ENCODE data around the gene IL26.

IL26 gene

GRCh38 chr12:68225576-68226476 is at the start of gene IL26:
Gene IL26, minus strand, starts transcription at chr12:68225810. Its CDS starts 54 bp downstream, at chr12:68225756.
- no peak for DNase-seq (ENCODE audit: low spot score)

- no peak for DNase-seq (ENCODE audit: low spot score)
Observed at GRCh38 chr12:68272732-68273131, 47.1 kb upstream of the IL26 start.

- DNase-seq (ENCODE audit: low spot score), result no peak
Observed at GRCh38 chr12:68271346-68271745, 45.7 kb upstream of the IL26 start.

- no peak for DNase-seq (ENCODE audit: low spot score)
Observed at GRCh38 chr12:68270358-68270757, 44.7 kb upstream of the IL26 start.

GRCh38 chr12:68269779-68270178 is 44.2 kb upstream of the IL26 start:
- no peak for DNase-seq (ENCODE audit: low spot score)

GRCh38 chr12:68268967-68269366 is 43.4 kb upstream of the IL26 start:
- no peak for DNase-seq (ENCODE audit: low spot score)

GRCh38 chr12:68267892-68268396 is 42.3 kb upstream of the IL26 start:
- DNase-seq (ENCODE audit: low spot score), result no peak

- no peak for DNase-seq (ENCODE audit: low spot score)
Observed at GRCh38 chr12:68264857-68265256, 39.2 kb upstream of the IL26 start.

GRCh38 chr12:68264158-68264855 is 38.7 kb upstream of the IL26 start:
- DNase-seq (ENCODE audit: low spot score), result no peak

- no peak for DNase-seq (ENCODE audit: low spot score)
Observed at GRCh38 chr12:68263366-68263765, 37.8 kb upstream of the IL26 start.

GRCh38 chr12:68261896-68262295 is 36.3 kb upstream of the IL26 start:
- DNase-seq (ENCODE audit: low spot score), result no peak

- no peak for DNase-seq (ENCODE audit: low spot score)
Observed at GRCh38 chr12:68260153-68260552, 34.5 kb upstream of the IL26 start.

GRCh38 chr12:68259318-68259940 is 33.8 kb upstream of the IL26 start:
- no peak for DNase-seq (ENCODE audit: low spot score)

GRCh38 chr12:68253504-68253903 is 27.9 kb upstream of the IL26 start, which contains the start of gene IL22:
Gene IL22, minus strand, starts transcription at chr12:68253604. Its CDS starts 156 bp downstream, at chr12:68253448.
- DNase-seq (ENCODE audit: low spot score), result no peak

- no peak for DNase-seq (ENCODE audit: low spot score)
Observed at GRCh38 chr12:68252077-68252476, 26.5 kb upstream of the IL26 start.

GRCh38 chr12:68250454-68250853 is 24.8 kb upstream of the IL26 start:
- no peak for DNase-seq (ENCODE audit: low spot score)

GRCh38 chr12:68247785-68248184 is 22.2 kb upstream of the IL26 start:
- no peak for DNase-seq (ENCODE audit: low spot score)

- no peak for DNase-seq (ENCODE audit: low spot score)
Observed at GRCh38 chr12:68246350-68246749, 20.7 kb upstream of the IL26 start.

GRCh38 chr12:68245180-68246021 is 19.8 kb upstream of the IL26 start:
- no peak for DNase-seq (ENCODE audit: low spot score)

- no peak for DNase-seq (ENCODE audit: low spot score)
Observed at GRCh38 chr12:68242777-68243176, 17.2 kb upstream of the IL26 start.

- DNase-seq (ENCODE audit: low spot score), result peak; percentile 40
Observed at GRCh38 chr12:68240975-68241374, 15.4 kb upstream of the IL26 start.

- DNase-seq (ENCODE audit: low spot score), result peak; percentile 25
Observed at GRCh38 chr12:68240079-68240478, 14.5 kb upstream of the IL26 start.

Measured in Ammon's horn (tissue), 1 donor.